Activated CD4-positive, alpha-beta T cell treated with anti-CD3 and anti-CD28 coated beads for 48 hours (primary cell): ENCODE results near the gene CAPN3.

Experiments used
- DNase-seq: peaks from one replicate; pipeline ENCODE4 v3.0.0-alpha.2; 2020

CAPN3 gene

GRCh38 chr15:42401544-42402454, 42.5 kb downstream of the CAPN3 start:
- DNase-seq = no peak

GRCh38 chr15:42402455-42403205, 43.3 kb downstream of the CAPN3 start:
- DNase-seq = no peak

GRCh38 chr15:42403389-42403788, 44.1 kb downstream of the CAPN3 start:
- DNase-seq = no peak

GRCh38 chr15:42404461-42405235, 45.3 kb downstream of the CAPN3 start:
- no peak for DNase-seq

- DNase-seq = no peak
Measured at GRCh38 chr15:42405863-42406482, 46.7 kb downstream of the CAPN3 start.

- DNase-seq = no peak
Measured at GRCh38 chr15:42408178-42408577, 48.9 kb downstream of the CAPN3 start.

- no peak for DNase-seq
Measured at GRCh38 chr15:42409011-42409410, 49.7 kb downstream of the CAPN3 start.

GRCh38 chr15:42411884-42412283, 52.6 kb downstream of the CAPN3 start:
- DNase-seq = no peak

- DNase-seq = no peak
Measured at GRCh38 chr15:42413920-42414319, 54.6 kb downstream of the CAPN3 start.

GRCh38 chr15:42419369-42419768, 60.1 kb downstream of the CAPN3 start:
- no peak for DNase-seq

GRCh38 chr15:42421376-42421775, 62.1 kb downstream of the CAPN3 start:
- DNase-seq = no peak

- no peak for DNase-seq
Measured at GRCh38 chr15:42427429-42428223, 68.3 kb downstream of the CAPN3 start.

- no peak for DNase-seq
Measured at GRCh38 chr15:42444415-42445063, 85.2 kb downstream of the CAPN3 start.

GRCh38 chr15:42445551-42445950, 86.2 kb downstream of the CAPN3 start:
- no peak for DNase-seq

GRCh38 chr15:42447599-42447998, 88.3 kb downstream of the CAPN3 start:
- no peak for DNase-seq

GRCh38 chr15:42448281-42448680, 89.0 kb downstream of the CAPN3 start:
- no peak for DNase-seq

GRCh38 chr15:42449770-42450424, 90.6 kb downstream of the CAPN3 start:
- no peak for DNase-seq

- DNase-seq = no peak
Measured at GRCh38 chr15:42450425-42450790, 91.1 kb downstream of the CAPN3 start.

GRCh38 chr15:42453826-42454225, 94.5 kb downstream of the CAPN3 start:
- no peak for DNase-seq

GRCh38 chr15:42456531-42456930, 97.2 kb downstream of the CAPN3 start:
- no peak for DNase-seq

- DNase-seq = no peak
Measured at GRCh38 chr15:42456971-42457370, 97.7 kb downstream of the CAPN3 start.
